Activated T-cell treated with anti-CD3 and anti-CD28 coated beads for 4 hours (primary cell): ENCODE results near the gene GUCA2B.

Source experiments
- DNase-seq: peaks from one replicate; pipeline ENCODE4 v3.0.0-alpha.2; 2020

Gene GUCA2B

GRCh38 chr1:42192106-42192505, 38.9 kb downstream of the GUCA2B start:
- no peak for DNase-seq

GRCh38 chr1:42195841-42196240, 42.6 kb downstream of the GUCA2B start:
- DNase-seq, result no peak

GRCh38 chr1:42198251-42198650, 45.0 kb downstream of the GUCA2B start:
- no peak for DNase-seq

GRCh38 chr1:42201986-42202385, 48.8 kb downstream of the GUCA2B start:
- no peak for DNase-seq
